ENCODE data around the gene SLIT3.
A peak's percentile ranks its signal among the peaks of the same experiment; 100 is the strongest.

GRCh38 chr5:168637281-168637680 is 663.7 kb downstream of the SLIT3 start:
- no peak for TF ChIP-seq CTCF (conservative IDR thresholded peaks at IDR 0.05; ENCODE audit: low read depth in 2 of 2)
- no peak for TF ChIP-seq JUNB (IDR thresholded peaks at IDR 0.05; ENCODE audit: unreplicated experiment)
- TF ChIP-seq EZH2 (IDR thresholded peaks at IDR 0.05; ENCODE audit: low read depth, unreplicated experiment), result no peak
- no peak for TF ChIP-seq REST (IDR thresholded peaks at IDR 0.05; ENCODE audit: unreplicated experiment)
- no peak for TF ChIP-seq CREB1 (CRISPR knock-in tag; IDR thresholded peaks at IDR 0.05; ENCODE audit: low read depth)
- no peak for TF ChIP-seq POLR2AphosphoS5 (IDR thresholded peaks at IDR 0.05; ENCODE audit: low read depth)
- TF ChIP-seq EZH2phosphoT487 (IDR thresholded peaks at IDR 0.05; ENCODE audit: unreplicated experiment), result no peak
- no peak for TF ChIP-seq ZNF114 (CRISPR knock-in tag; IDR thresholded peaks at IDR 0.05)
- TF ChIP-seq ZNF462 (CRISPR knock-in tag; IDR thresholded peaks at IDR 0.05), result no peak
- TF ChIP-seq NANOG (IDR thresholded peaks at IDR 0.05; ENCODE audit: borderline replicate concordance), result peak; percentile 13; the same call in 1 of the 2 replicates

All from GM23338 (cell line).